Hepatocyte (in vitro differentiated cells): Measurements from ENCODE around the gene EDARADD. TPM values are rescaled to one million over a fixed set of nuclear protein-coding genes. Genes with fewer than 3 reads are reported as not detected.

Source experiments
- DNase-seq: peaks from one replicate; pipeline ENCODE4 v3.0.0-alpha.2; 2016; ENCODE audit warnings: low spot score
- H2AFZ ChIP-seq: fragments of 200-600 bp; sonication (generic); 2 replicates; pipeline ENCODE4 v1.6.0; 2016; ENCODE audit warnings: antibody characterized with exemption, mild to moderate bottlenecking
- H3K27ac ChIP-seq: fragments of 200-600 bp; sonication (generic); 2 replicates; pipeline ENCODE4 v1.5.1; 2016; ENCODE audit warnings: mild to moderate bottlenecking
- H3K27me3 ChIP-seq: fragments of 200-600 bp; sonication (generic); 2 replicates; pipeline ENCODE4 v1.6.1; 2016
- H3K36me3 ChIP-seq: fragments of 200-600 bp; sonication (generic); replicated peaks from 2 replicates; pipeline ENCODE4 v1.5.1; 2016; ENCODE audit warnings: low read depth; ENCODE audit not compliant: insufficient read depth
- H3K4me1 ChIP-seq: fragments of 200-600 bp; sonication (generic); 2 replicates; pipeline ENCODE4 v1.5.1; 2016; ENCODE audit warnings: mild to moderate bottlenecking, moderate library complexity; ENCODE audit not compliant: insufficient read depth
- H3K4me2 ChIP-seq: fragments of 200-600 bp; sonication (generic); 2 replicates; pipeline ENCODE4 v1.6.0; 2016
- H3K4me3 ChIP-seq: fragments of 200-600 bp; sonication (generic); 2 replicates; pipeline ENCODE4 v1.5.1; 2016; ENCODE audit warnings: mild to moderate bottlenecking
- H3K79me2 ChIP-seq: fragments of 200-600 bp; sonication (generic); 2 replicates; pipeline ENCODE4 v1.6.0; 2017; ENCODE audit warnings: mild to moderate bottlenecking
- H3K9me2 ChIP-seq: fragments of 200-600 bp; sonication (generic); replicated peaks from 2 replicates; pipeline ENCODE4 v1.6.0; 2017; ENCODE audit warnings: mild to moderate bottlenecking; ENCODE audit not compliant: insufficient read depth
- H3K9me3 ChIP-seq: fragments of 200-600 bp; sonication (generic); 2 replicates; pipeline ENCODE4 v1.5.1; 2016; ENCODE audit warnings: low read depth, mild to moderate bottlenecking
- H4K20me1 ChIP-seq: fragments of 200-600 bp; sonication (generic); 2 replicates; pipeline ENCODE4 v1.6.0; 2016; ENCODE audit warnings: mild to moderate bottlenecking; ENCODE audit not compliant: insufficient read depth, poor library complexity, severe bottlenecking
- EZH2 ChIP-seq: fragments of 200-600 bp; sonication (generic); IDR thresholded peaks from 2 replicates; pipeline ENCODE4 v1.6.1; 2016; ENCODE audit warnings: antibody characterized with exemption, mild to moderate bottlenecking, borderline replicate concordance
- EZH2phosphoT487 ChIP-seq: fragments of 200-600 bp; sonication (generic); IDR thresholded peaks from one replicate; pipeline ENCODE4 v1.6.1; 2018; ENCODE audit warnings: antibody characterized with exemption, mild to moderate bottlenecking, low read depth, moderate library complexity; ENCODE audit not compliant: unreplicated experiment, severe bottlenecking
- WGBS: methylation state at CpG from one replicate; pipeline ENCODE4 v1.1.6; 2016; ENCODE audit warnings: low lambda C conversion rate; ENCODE audit errors: missing lambda C conversion rate; 5-methylcytosine and 5-hydroxymethylcytosine counted together
- polyA plus RNA-seq: library from polyadenylated mRNA; unstranded; fragments of >200 nt; fragmentation: Nextera tagmentation; extraction: Ambion mirVana; gene quantifications from 2 replicates; pipeline ENCODE4 v1.2.1, GENCODE V29; 2016
- total RNA-seq: library from RNA; depleted of rRNA; stranded (reverse); fragments of >200 nt; gene quantifications from 2 replicates; pipeline ENCODE4 v1.2.3, GENCODE V29; 2014
- TF ChIP-seq, protein P1 (sequence below): fragments of 200-600 bp; sonication (generic); IDR thresholded peaks from 2 replicates; pipeline ENCODE4 v1.5.1; 2016; ENCODE audit warnings: antibody characterized with exemption, mild to moderate bottlenecking; ENCODE audit not compliant: poor library complexity

Gene EDARADD
- total and polyA plus RNA-seq, 2 experiments from 2014 or later: 1.7 to 4.5 TPM

- no peaks in the 10 kb centered on the region for H3K36me3 ChIP-seq
- 60% methylated on average over 3 of the region's 3 CpGs for WGBS
Measured at GRCh38 chr1:236413688-236414087, 19.6 kb downstream of the EDARADD start.

GRCh38 chr1:236416165-236416564 lies 22.1 kb downstream of the EDARADD start:
- H4K20me1 ChIP-seq: no peaks in the 10 kb centered on the region
- TF ChIP-seq, protein P1, sequence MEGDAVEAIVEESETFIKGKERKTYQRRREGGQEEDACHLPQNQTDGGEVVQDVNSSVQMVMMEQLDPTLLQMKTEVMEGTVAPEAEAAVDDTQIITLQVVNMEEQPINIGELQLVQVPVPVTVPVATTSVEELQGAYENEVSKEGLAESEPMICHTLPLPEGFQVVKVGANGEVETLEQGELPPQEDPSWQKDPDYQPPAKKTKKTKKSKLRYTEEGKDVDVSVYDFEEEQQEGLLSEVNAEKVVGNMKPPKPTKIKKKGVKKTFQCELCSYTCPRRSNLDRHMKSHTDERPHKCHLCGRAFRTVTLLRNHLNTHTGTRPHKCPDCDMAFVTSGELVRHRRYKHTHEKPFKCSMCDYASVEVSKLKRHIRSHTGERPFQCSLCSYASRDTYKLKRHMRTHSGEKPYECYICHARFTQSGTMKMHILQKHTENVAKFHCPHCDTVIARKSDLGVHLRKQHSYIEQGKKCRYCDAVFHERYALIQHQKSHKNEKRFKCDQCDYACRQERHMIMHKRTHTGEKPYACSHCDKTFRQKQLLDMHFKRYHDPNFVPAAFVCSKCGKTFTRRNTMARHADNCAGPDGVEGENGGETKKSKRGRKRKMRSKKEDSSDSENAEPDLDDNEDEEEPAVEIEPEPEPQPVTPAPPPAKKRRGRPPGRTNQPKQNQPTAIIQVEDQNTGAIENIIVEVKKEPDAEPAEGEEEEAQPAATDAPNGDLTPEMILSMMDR: no peak
- TF ChIP-seq EZH2 (no peak), EZH2phosphoT487 (no peak)
- H3K4me3 ChIP-seq: no peak overlapping the region
- no peaks in the 10 kb centered on the region for H3K27me3 ChIP-seq
- no peaks in the 10 kb centered on the region for H3K9me3 ChIP-seq
- H3K4me2 ChIP-seq: no peak overlapping the region
- no peaks in the 10 kb centered on the region for H3K9me2 ChIP-seq
- WGBS: 84% methylated on average over 6 of the region's 6 CpGs
- no peaks in the 10 kb centered on the region for H3K4me1 ChIP-seq
- no peak overlapping the region for H2AFZ ChIP-seq
- no peaks in the 10 kb centered on the region for H3K79me2 ChIP-seq
- H3K36me3 ChIP-seq: no peaks in the 10 kb centered on the region
- no peak overlapping the region for H3K27ac ChIP-seq
- DNase-seq: no peak

More at GRCh38 chr1:236413688-236414087, 19.6 kb downstream of the EDARADD start:
- no peaks in the 10 kb centered on the region for H3K27me3 ChIP-seq
- no peaks in the 10 kb centered on the region for H3K4me1 ChIP-seq
- no peak for DNase-seq
- no peaks in the 10 kb centered on the region for H4K20me1 ChIP-seq
- H3K9me3 ChIP-seq: no peaks in the 10 kb centered on the region
- no peak overlapping the region for H3K4me2 ChIP-seq
- TF ChIP-seq EZH2 (no peak), EZH2phosphoT487 (no peak)
- TF ChIP-seq, protein P1: no peak
- no peaks in the 10 kb centered on the region for H3K79me2 ChIP-seq
- H3K27ac ChIP-seq: no peak overlapping the region
- H3K4me3 ChIP-seq: no peak overlapping the region
- no peaks in the 10 kb centered on the region for H3K9me2 ChIP-seq
- H2AFZ ChIP-seq: no peak overlapping the region

DNA sequence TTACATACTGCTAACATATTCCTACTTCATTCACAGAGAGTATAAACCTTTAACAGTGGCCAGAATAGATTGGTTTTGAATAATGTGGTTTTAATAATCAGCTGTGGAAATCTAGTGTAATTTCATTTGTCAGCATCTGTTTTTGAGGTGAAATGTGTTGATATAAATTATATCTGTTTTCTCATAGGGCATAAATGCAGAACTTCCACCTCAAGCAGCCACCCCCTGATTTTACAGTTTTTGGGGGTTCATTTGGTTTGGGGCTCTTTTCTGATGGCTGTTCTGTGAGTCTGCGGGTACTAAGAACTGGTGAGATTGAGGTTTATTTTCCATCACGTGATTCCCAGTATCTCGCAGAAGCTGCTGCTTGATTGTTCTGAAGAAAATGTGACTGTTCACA lies 23.2 kb downstream of the EDARADD start:
- no peak overlapping the region for H3K27ac ChIP-seq
- no peaks in the 10 kb centered on the region for H3K9me2 ChIP-seq
- no peaks in the 10 kb centered on the region for H3K36me3 ChIP-seq
- no peaks in the 10 kb centered on the region for H3K4me1 ChIP-seq
- no peak overlapping the region for H3K4me2 ChIP-seq
- DNase-seq: no peak
- H4K20me1 ChIP-seq: no peaks in the 10 kb centered on the region
- no peaks in the 10 kb centered on the region for H3K9me3 ChIP-seq
- no peak overlapping the region for H3K4me3 ChIP-seq
- TF ChIP-seq EZH2phosphoT487 (no peak), EZH2 (no peak)
- TF ChIP-seq, protein P1: no peak
- no peak overlapping the region for H2AFZ ChIP-seq
- 94% methylated on average over 3 of the region's 3 CpGs for WGBS
- no peaks in the 10 kb centered on the region for H3K79me2 ChIP-seq
- H3K27me3 ChIP-seq: no peaks in the 10 kb centered on the region

DNA sequence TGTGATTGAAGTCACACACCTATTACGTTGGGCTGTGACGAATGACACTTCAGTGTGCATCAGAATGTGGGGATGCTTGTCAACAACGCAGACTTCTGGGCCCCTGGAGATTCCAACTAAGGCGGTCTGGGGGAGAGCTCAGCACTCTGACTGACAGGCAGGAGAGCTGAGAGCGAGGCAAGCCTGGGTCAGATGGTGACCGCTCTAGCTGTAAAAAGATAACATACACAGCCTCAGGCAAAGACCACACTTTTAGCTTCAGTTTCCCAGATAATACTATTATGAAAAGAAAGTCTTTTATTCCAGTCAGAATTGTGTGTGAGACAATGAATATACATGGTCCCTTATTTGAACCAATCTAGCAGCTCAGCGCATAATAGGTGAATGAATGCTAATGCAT lies 25.4 kb downstream of the EDARADD start:
- H2AFZ ChIP-seq: no peak overlapping the region
- WGBS: 84% methylated on average over 7 of the region's 7 CpGs
- no peaks in the 10 kb centered on the region for H3K4me1 ChIP-seq
- no peaks in the 10 kb centered on the region for H3K36me3 ChIP-seq
- TF ChIP-seq EZH2 (no peak), EZH2phosphoT487 (no peak)
- TF ChIP-seq, protein P1: no peak
- H3K79me2 ChIP-seq: no peaks in the 10 kb centered on the region
- H3K4me3 ChIP-seq: no peak overlapping the region
- no peak for DNase-seq
- no peaks in the 10 kb centered on the region for H3K9me3 ChIP-seq
- no peaks in the 10 kb centered on the region for H3K27me3 ChIP-seq
- no peaks in the 10 kb centered on the region for H3K9me2 ChIP-seq
- H3K4me2 ChIP-seq: no peak overlapping the region
- no peak overlapping the region for H3K27ac ChIP-seq
- no peaks in the 10 kb centered on the region for H4K20me1 ChIP-seq
